ENCODE results near the gene DTL. TPM values are rescaled to one million over a fixed set of nuclear protein-coding genes. Genes with fewer than 3 reads are reported as not detected.

DTL gene
- total and polyA plus RNA-seq, 2 of the 13 experiments (the other 11 are each of a cell fraction or from before 2014, with no cell fraction given) = 10.4 to 32.8 TPM

DNA sequence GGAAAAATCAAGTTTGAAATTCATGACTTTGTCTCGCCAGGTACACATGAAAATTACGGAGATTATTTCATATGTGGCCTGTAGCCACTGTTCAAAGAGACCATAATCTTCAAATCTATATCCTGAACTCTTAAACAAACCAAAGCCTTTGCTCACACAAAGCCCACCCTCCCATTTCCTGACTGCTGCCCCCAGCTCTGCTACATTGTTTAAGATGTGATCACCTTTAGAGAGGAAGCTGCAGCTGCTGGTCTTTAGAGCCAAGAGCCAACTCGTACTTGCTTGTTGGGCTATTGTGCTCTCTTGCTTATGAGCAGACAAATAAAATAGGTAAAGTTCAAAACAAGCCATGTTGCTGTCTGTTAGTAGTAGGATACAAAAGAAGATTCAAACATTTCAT is 71.9 kb downstream of the DTL start:
- no peak for DNase-seq (ENCODE audit: low spot score)
- Histone ChIP-seq H3K4me1 (ENCODE audit: insufficient read depth, low read length) (peaks cover 26% of the 10 kb centered on the region), H3K27me3 (ENCODE audit: control insufficient read depth in 1 of 2, insufficient read depth in 2 of 2, low read length in 2 of 2) (no peaks in the 10 kb centered on the region), H3K27ac (ENCODE audit: extremely low read length, insufficient read depth, low read length) (no peak overlapping the region), H3K9ac (ENCODE audit: insufficient read depth, low read depth, low read length) (no peak overlapping the region), H3K4me3 (replicated peaks in 1 of 3; ENCODE audit: insufficient read depth in 1 of 3, low read depth in 2 of 3, low read length in 3 of 3) (no peak overlapping the region), H3K4me2 (ENCODE audit: low read depth, low read length) (no peak overlapping the region), H2AFZ (ENCODE audit: low read length) (no peak overlapping the region), H4K20me1 (ENCODE audit: insufficient read depth, low read length) (no peaks in the 10 kb centered on the region), H3K36me3 (replicated peaks in 1 of 2; ENCODE audit: control insufficient read depth in 1 of 2, insufficient read depth in 2 of 2, low read length in 2 of 2) (peaks cover 1 to 9% of the 10 kb centered on the region in 2 experiments; a peak in 3 of 5 replicates), H3K79me2 (ENCODE audit: insufficient read depth, low read length) (no peaks in the 10 kb centered on the region), H3K9me3 (ENCODE audit: low read length) (no peaks in the 10 kb centered on the region)
- CTCF ChIA-PET (ENCODE audit: low intra/inter-chr PET ratio, low total read pairs) = no interaction called here
- in situ Hi-C loops (cut with HindIII; ENCODE audit: extremely low pct_ligation_motif_present, low pct_unique_long_range_greater_than_20kb) (no loop called here), intact Hi-C loops (cut with micrococcal nuclease; ENCODE audit: unreplicated experiment) (no loop called here)
- POLR2A ChIA-PET = no interaction called here
- TF ChIP-seq MBD4 (IDR thresholded peaks at IDR 0.05; ENCODE audit: borderline replicate concordance, low read length) (no peak), SAFB2 (CRISPR knock-in tag; IDR thresholded peaks at IDR 0.05; ENCODE audit: borderline replicate concordance, low read depth) (no peak), EEA1 (CRISPR knock-in tag; IDR thresholded peaks at IDR 0.05; ENCODE audit: borderline replicate concordance) (no peak), THYN1 (CRISPR knock-in tag; IDR thresholded peaks at IDR 0.05; ENCODE audit: borderline replicate concordance, low read depth) (no peak), NAIF1 (CRISPR knock-in tag; IDR thresholded peaks at IDR 0.05; ENCODE audit: borderline replicate concordance) (no peak), GTF3A (CRISPR knock-in tag; conservative IDR thresholded peaks at IDR 0.05) (no peak), WIZ (CRISPR knock-in tag; IDR thresholded peaks at IDR 0.05) (no peak), HNRNPUL1 (IDR thresholded peaks at IDR 0.05; ENCODE audit: low read depth, low read length) (no peak), TRIM24 (CRISPR knock-in tag; IDR thresholded peaks at IDR 0.05) (no peak), SRSF9 (IDR thresholded peaks at IDR 0.05; ENCODE audit: borderline replicate concordance, insufficient read depth, low read depth, low read length, poor library complexity, severe bottlenecking) (no peak), ZNF138 (CRISPR knock-in tag; IDR thresholded peaks at IDR 0.05; ENCODE audit: low read depth) (no peak), BCLAF1 (IDR thresholded peaks at IDR 0.05) (no peak), ZNF558 (CRISPR knock-in tag; IDR thresholded peaks at IDR 0.05; ENCODE audit: borderline replicate concordance) (no peak), YY1 (IDR thresholded peaks at IDR 0.05; ENCODE audit: insufficient read depth, insufficient replicate concordance, low read depth, low read length) (no peak), MYPOP (CRISPR knock-in tag; IDR thresholded peaks at IDR 0.05) (no peak), ZNF136 (CRISPR knock-in tag; IDR thresholded peaks at IDR 0.05; ENCODE audit: low read depth) (no peak), ZNF556 (CRISPR knock-in tag; IDR thresholded peaks at IDR 0.05; ENCODE audit: borderline replicate concordance) (no peak)
- TF ChIP-seq, protein P1, sequence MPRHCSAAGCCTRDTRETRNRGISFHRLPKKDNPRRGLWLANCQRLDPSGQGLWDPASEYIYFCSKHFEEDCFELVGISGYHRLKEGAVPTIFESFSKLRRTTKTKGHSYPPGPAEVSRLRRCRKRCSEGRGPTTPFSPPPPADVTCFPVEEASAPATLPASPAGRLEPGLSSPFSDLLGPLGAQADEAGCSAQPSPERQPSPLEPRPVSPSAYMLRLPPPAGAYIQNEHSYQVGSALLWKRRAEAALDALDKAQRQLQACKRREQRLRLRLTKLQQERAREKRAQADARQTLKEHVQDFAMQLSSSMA (CRISPR knock-in tag; IDR thresholded peaks at IDR 0.05) = no peak
- no peak for FAIRE-seq
- WGBS (ENCODE audit: low lambda C conversion rate) = 96% methylated on average over 3 of the region's 3 CpGs
- BruUV-seq (replicated peaks) = no TSS peak
- no peak for ATAC-seq

All from HepG2 (cell line).